ENCODE results near the gene CACNA1F. TPM values are rescaled to one million over a fixed set of nuclear protein-coding genes. Genes with fewer than 3 reads are reported as not detected.

Gene CACNA1F
- total and polyA plus RNA-seq, 9 of the 15 experiments (the other 6 are each of a cell fraction or from before 2014, with no cell fraction given), result under 0.01 to 0.41 (median 0.03) TPM; not detected in 3

DNA sequence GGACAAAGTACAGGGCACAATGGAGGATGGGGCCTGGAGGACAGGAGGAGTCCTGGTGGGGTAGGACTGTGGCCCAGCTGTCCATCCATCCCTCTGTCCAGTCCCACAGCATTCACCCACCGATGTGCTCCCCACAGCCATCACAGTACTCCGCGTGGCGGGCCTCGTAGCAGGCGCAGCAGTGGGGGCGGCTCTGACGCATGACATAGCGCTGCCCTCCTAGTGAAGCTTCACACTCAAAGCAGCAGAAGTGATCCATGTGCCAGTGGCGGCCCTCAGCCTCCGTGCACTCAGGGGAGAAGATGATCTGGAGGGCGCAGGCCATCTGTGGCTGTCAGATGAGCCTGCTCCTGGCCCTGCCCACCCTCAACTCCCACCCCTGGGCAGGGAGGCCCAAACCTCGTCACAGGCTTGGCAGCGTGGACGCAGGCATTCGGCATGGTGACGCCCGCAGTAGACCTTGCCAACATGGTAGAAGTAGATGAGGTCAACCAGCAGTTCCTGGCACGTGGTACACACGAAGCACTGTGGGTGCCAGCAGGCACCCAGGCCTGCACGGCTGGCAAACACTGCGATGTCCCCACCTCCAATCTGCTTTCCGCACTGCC lies 55.2 kb downstream of the CACNA1F start:
- no peak for DNase-seq (ENCODE audit: extremely low read depth in 1 of 4, low spot score in 3 of 4)
- Histone ChIP-seq H3K9me3 (replicated peaks; ENCODE audit: control insufficient read depth, insufficient read depth, low read depth, low read length) (no peaks in the 10 kb centered on the region), H3K4me1 (replicated peaks in 1 of 2; ENCODE audit: control insufficient read depth in 2 of 2, insufficient read depth in 2 of 2, low read length in 2 of 2) (peaks cover 33 to 45% of the 10 kb centered on the region in 2 experiments), H3K9ac (ENCODE audit: insufficient read depth in 1 of 2, low read depth in 2 of 2, low read length in 2 of 2) (peak overlapping the region in 1 of 2 experiments; percentile 10; a peak in 2 of 4 replicates), H4K20me1 (replicated peaks; ENCODE audit: control insufficient read depth, insufficient read depth, low read length) (no peaks in the 10 kb centered on the region; the same call in 1 of the 2 replicates), H3K79me2 (ENCODE audit: control insufficient read depth, insufficient read depth, low read length) (peaks cover 18% of the 10 kb centered on the region), H2AFZ (ENCODE audit: low read depth, low read length) (no peak overlapping the region), H3K4me2 (ENCODE audit: insufficient read depth, low read length) (no peak overlapping the region), H3K9me1 (ENCODE audit: control insufficient read depth, insufficient read depth, low read length) (peaks cover 3% of the 10 kb centered on the region), H3K27me3 (ENCODE audit: control insufficient read depth in 2 of 2, insufficient read depth in 2 of 2, low read length in 2 of 2) (no peaks in the 10 kb centered on the region), H3K4me3 (no peak overlapping the region), H3K27ac (ENCODE audit: extremely low read depth, low read depth, low read length) (no peak overlapping the region), H3K36me3 (ENCODE audit: control insufficient read depth, insufficient read depth, low read length) (peaks cover 87% of the 10 kb centered on the region; the same call in 2 of the 3 replicates)
- no peak for FAIRE-seq
- intact Hi-C loops (cut with micrococcal nuclease), result loop anchor here (5.0 to 10.0 kb wide), 3 partner anchors 136 to 373 kb away; partner anchors contain the start of genes HDAC6, OTUD5 and TFE3
- in situ Hi-C loops (cut with MboI), result no loop called here
- CTCF ChIA-PET (ENCODE audit: low intra/inter-chr PET ratio), result interaction anchor here (0.9 kb wide), 1 partner anchor 55 kb away, joined by 4 read pairs; the partner anchor contains the start of gene GPKOW
- WGBS (ENCODE audit: insufficient coverage, low coverage, missing lambda C conversion rate), result 89% methylated on average over 19 of the region's 23 CpGs
- POLR2A ChIA-PET, result interaction anchor here (0.6 to 1.4 kb wide), 4 partner anchors 10 to 695 kb away, joined by 3 read pairs; no protein-coding TSS in a partner anchor
- no TSS peak for BruUV-seq (replicated peaks)
- no peak; the same call in 2 of the 3 replicates for ATAC-seq
- TF ChIP-seq, protein P1, sequence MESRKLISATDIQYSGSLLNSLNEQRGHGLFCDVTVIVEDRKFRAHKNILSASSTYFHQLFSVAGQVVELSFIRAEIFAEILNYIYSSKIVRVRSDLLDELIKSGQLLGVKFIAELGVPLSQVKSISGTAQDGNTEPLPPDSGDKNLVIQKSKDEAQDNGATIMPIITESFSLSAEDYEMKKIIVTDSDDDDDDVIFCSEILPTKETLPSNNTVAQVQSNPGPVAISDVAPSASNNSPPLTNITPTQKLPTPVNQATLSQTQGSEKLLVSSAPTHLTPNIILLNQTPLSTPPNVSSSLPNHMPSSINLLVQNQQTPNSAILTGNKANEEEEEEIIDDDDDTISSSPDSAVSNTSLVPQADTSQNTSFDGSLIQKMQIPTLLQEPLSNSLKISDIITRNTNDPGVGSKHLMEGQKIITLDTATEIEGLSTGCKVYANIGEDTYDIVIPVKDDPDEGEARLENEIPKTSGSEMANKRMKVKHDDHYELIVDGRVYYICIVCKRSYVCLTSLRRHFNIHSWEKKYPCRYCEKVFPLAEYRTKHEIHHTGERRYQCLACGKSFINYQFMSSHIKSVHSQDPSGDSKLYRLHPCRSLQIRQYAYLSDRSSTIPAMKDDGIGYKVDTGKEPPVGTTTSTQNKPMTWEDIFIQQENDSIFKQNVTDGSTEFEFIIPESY (CRISPR knock-in tag; IDR thresholded peaks at IDR 0.05), result peak; percentile 93
- TF ChIP-seq RBFOX2 (IDR thresholded peaks at IDR 0.05; ENCODE audit: low read depth, low read length), result peak; percentile 50
- no peak for TF ChIP-seq SRSF3 (IDR thresholded peaks at IDR 0.05; ENCODE audit: insufficient read depth, low read length)
- peak; percentile 21 for TF ChIP-seq RBM22 (IDR thresholded peaks at IDR 0.05; ENCODE audit: low read depth, low read length, poor library complexity, severe bottlenecking)
- TF ChIP-seq POLR2G (IDR thresholded peaks at IDR 0.05; ENCODE audit: low read depth, low read length), result peak; percentile 47; the same call in 1 of the 2 replicates
- TF ChIP-seq, protein P2, sequence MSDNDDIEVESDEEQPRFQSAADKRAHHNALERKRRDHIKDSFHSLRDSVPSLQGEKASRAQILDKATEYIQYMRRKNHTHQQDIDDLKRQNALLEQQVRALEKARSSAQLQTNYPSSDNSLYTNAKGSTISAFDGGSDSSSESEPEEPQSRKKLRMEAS (CRISPR knock-in tag; IDR thresholded peaks at IDR 0.05), result peak; percentile 46; the same call in 1 of the 2 replicates
- no peak for TF ChIP-seq NFE2L1 (tag; IDR thresholded peaks at IDR 0.05; ENCODE audit: borderline replicate concordance, low read depth)
- TF ChIP-seq ZFP36 (IDR thresholded peaks at IDR 0.05; ENCODE audit: low read depth, low read length, partially characterized antibody), result no peak
- TF ChIP-seq SAFB (IDR thresholded peaks at IDR 0.05; ENCODE audit: borderline replicate concordance, low read depth, low read length), result no peak
- no peak for TF ChIP-seq MYC (IDR thresholded peaks at IDR 0.05; ENCODE audit: low read depth, low read length)
- no peak for TF ChIP-seq MYC (CRISPR knock-in tag; IDR thresholded peaks at IDR 0.05; ENCODE audit: borderline replicate concordance, low read depth)
- TF ChIP-seq, protein P3, sequence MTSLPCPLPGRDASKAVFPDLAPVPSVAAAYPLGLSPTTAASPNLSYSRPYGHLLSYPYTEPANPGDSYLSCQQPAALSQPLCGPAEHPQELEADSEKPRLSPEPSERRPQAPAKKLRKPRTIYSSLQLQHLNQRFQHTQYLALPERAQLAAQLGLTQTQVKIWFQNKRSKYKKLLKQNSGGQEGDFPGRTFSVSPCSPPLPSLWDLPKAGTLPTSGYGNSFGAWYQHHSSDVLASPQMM (CRISPR knock-in tag; IDR thresholded peaks at IDR 0.05), result no peak
- TF ChIP-seq ZNF165 (CRISPR knock-in tag; IDR thresholded peaks at IDR 0.05; ENCODE audit: borderline replicate concordance), result no peak
- TF ChIP-seq SMARCC2 (IDR thresholded peaks at IDR 0.05; ENCODE audit: low read depth), result no peak
- TF ChIP-seq RHOXF2B (CRISPR knock-in tag; conservative IDR thresholded peaks at IDR 0.05), result no peak
- TF ChIP-seq, protein P4, sequence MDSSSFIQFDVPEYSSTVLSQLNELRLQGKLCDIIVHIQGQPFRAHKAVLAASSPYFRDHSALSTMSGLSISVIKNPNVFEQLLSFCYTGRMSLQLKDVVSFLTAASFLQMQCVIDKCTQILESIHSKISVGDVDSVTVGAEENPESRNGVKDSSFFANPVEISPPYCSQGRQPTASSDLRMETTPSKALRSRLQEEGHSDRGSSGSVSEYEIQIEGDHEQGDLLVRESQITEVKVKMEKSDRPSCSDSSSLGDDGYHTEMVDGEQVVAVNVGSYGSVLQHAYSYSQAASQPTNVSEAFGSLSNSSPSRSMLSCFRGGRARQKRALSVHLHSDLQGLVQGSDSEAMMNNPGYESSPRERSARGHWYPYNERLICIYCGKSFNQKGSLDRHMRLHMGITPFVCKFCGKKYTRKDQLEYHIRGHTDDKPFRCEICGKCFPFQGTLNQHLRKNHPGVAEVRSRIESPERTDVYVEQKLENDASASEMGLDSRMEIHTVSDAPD (CRISPR knock-in tag; IDR thresholded peaks at IDR 0.05), result no peak
- TF ChIP-seq ELF2 (CRISPR knock-in tag; IDR thresholded peaks at IDR 0.05), result no peak
- no peak for TF ChIP-seq MCM7 (IDR thresholded peaks at IDR 0.05)
- TF ChIP-seq HDAC8 (tag; IDR thresholded peaks at IDR 0.05), result no peak
